ENCODE results near the gene NEURL1B. TPM values are rescaled to one million over a fixed set of nuclear protein-coding genes. Genes with fewer than 3 reads are reported as not detected.

NEURL1B gene
- polyA plus RNA-seq, 2 of the 4 experiments (the other 2 are of a cell fraction): 0.89 to 2.1 TPM

GRCh38 chr5:172633403-172633970, 7.6 kb upstream of the NEURL1B start:
- Histone ChIP-seq H3K4me1 (peaks cover 6% of the 10 kb centered on the region; the same call in 1 of the 3 replicates), H3K9me3 (no peaks in the 10 kb centered on the region), H3K27ac (no peak overlapping the region), H3K4me2 (no peak overlapping the region), H3K4me3 (no peak overlapping the region)
- WGBS (ENCODE audit: missing lambda C conversion rate): 69% methylated on average over 2 of the region's 3 CpGs
- no peak for ATAC-seq
- TF ChIP-seq JUN (IDR thresholded peaks at IDR 0.05): no peak
- no peak for TF ChIP-seq MAX (IDR thresholded peaks at IDR 0.05)
- no peak for TF ChIP-seq POLR2A (IDR thresholded peaks at IDR 0.05; ENCODE audit: low read length)
- TF ChIP-seq REST (IDR thresholded peaks at IDR 0.05): no peak
- no peak for TF ChIP-seq NFE2L2 (conservative IDR thresholded peaks at IDR 0.05; ENCODE audit: low read length)
- no peak for TF ChIP-seq HES2 (IDR thresholded peaks at IDR 0.05)
- no peak; the same call in 1 of the 2 replicates for TF ChIP-seq KDM1A (IDR thresholded peaks at IDR 0.05; ENCODE audit: low read depth)
- no peak for TF ChIP-seq POLR2AphosphoS2 (conservative IDR thresholded peaks at IDR 0.05; ENCODE audit: low read length)
- no peak for TF ChIP-seq ZNF302 (CRISPR knock-in tag; IDR thresholded peaks at IDR 0.05)
- no peak for TF ChIP-seq EHF (CRISPR knock-in tag; IDR thresholded peaks at IDR 0.05)
- ChIA-PET POLR2A (no interaction called here), CTCF (interaction anchor here (0.8 kb wide), 1 partner anchor 104 kb away, joined by 3 read pairs; no protein-coding TSS in a partner anchor)
- no peak for DNase-seq (ENCODE audit: low read depth in 1 of 2, low spot score in 1 of 2)
- FAIRE-seq: no peak

GRCh38 chr5:172634106-172634899, 6.8 kb upstream of the NEURL1B start:
- TF ChIP-seq REST (IDR thresholded peaks at IDR 0.05) (no peak), FOSB (CRISPR knock-in tag; IDR thresholded peaks at IDR 0.05) (no peak), BCL3 (IDR thresholded peaks at IDR 0.05) (no peak), ATOH8 (CRISPR knock-in tag; IDR thresholded peaks at IDR 0.05; ENCODE audit: low read depth) (no peak), FOXS1 (CRISPR knock-in tag; IDR thresholded peaks at IDR 0.05) (no peak), RCOR1 (IDR thresholded peaks at IDR 0.05; ENCODE audit: low read depth, low read length) (no peak)
- POLR2A ChIA-PET: no interaction called here
- no peak overlapping the region for H3K27ac ChIP-seq
- CTCF ChIA-PET: no interaction called here
- no peaks in the 10 kb centered on the region for H3K9me3 ChIP-seq
- no peak overlapping the region for H3K4me3 ChIP-seq
- DNase-seq (ENCODE audit: low read depth in 1 of 2, low spot score in 1 of 2) (no peak), ATAC-seq (no peak), FAIRE-seq (no peak)
- WGBS (ENCODE audit: missing lambda C conversion rate): 55% methylated on average over 4 of the region's 4 CpGs
- H3K4me2 ChIP-seq: no peak overlapping the region
- peaks cover 6% of the 10 kb centered on the region; the same call in 1 of the 3 replicates for H3K4me1 ChIP-seq

Data from A549 (cell line).